Activated CD4-positive, CD25-positive, alpha-beta regulatory T cell treated with anti-CD3 and anti-CD28 coated beads, Interleukin-2, amount 50 U/mL, for 72 hours (primary cell): ENCODE data around the gene HIRA.
"Not testable (repeated sequence)": the region's sequence is repeated elsewhere in the genome, so short reads cannot be mapped to it uniquely, and the experiment has no call there.

Experiments
- DNase-seq: peaks from one replicate; pipeline ENCODE4 v3.0.0; 2021

Gene HIRA

DNA sequence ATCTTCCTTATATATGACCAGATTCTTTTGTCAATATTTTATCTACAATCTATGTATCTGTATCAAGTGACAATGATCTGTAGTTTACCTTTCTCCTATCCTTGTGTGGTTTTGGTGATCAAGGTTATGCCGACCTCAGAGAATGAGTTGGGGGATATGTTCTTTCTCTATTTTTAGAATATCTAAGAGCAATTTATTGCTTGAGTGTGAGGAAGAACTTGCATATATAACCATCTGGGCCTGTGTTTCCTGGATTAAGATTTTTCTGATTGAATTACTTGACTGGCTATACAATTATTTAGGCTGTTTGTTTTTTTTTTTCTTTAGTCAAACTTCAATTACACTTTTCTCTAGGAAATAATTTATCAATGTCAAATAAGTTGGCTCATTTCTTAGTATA lies 30.0 kb upstream of the HIRA start:
- no peak for DNase-seq

GRCh38 chr22:19460036-19460435 lies 28.5 kb upstream of the HIRA start:
- no peak for DNase-seq

GRCh38 chr22:19457828-19458428 lies 26.4 kb upstream of the HIRA start:
- DNase-seq, result no peak

GRCh38 chr22:19456541-19456940 lies 25.0 kb upstream of the HIRA start:
- DNase-seq, result no peak

DNA sequence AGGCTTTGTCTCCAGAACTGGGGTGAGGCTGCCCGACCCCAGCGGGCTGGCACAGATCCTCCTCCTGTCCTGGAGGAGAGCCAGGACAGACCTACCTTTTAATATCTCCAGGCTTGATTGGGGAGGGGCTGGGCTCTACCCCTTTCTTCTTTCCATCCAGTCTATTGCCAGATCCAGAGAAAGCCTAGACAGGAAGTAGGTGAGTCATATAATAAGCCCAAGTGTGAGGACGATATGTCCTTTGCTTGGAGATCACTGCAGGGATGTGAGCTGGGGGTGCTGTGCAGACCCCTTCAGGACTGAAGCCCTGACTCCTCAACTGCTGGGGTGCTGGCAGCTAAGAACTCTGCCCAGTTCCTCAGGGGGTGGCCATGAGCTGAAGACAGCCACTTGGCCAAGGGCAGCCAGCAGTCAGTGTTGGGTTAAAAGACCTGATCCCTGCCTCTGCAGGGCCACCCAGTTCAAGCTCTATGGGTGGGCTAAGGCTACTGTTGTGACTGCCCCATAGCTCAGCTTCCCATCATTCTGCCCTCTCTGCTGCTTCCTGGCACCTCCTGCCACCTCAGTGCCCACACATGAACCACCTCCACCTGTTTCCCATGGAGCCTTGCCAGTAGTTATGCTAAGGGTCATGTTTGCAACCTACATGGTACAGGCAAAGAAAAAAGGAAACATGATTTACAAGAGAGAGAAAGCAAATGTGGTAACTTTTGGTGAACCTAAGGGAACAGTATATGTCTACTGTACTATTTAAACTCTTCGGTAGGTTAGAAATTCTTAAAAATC lies 24.2 kb upstream of the HIRA start:
- DNase-seq, result no peak

DNA sequence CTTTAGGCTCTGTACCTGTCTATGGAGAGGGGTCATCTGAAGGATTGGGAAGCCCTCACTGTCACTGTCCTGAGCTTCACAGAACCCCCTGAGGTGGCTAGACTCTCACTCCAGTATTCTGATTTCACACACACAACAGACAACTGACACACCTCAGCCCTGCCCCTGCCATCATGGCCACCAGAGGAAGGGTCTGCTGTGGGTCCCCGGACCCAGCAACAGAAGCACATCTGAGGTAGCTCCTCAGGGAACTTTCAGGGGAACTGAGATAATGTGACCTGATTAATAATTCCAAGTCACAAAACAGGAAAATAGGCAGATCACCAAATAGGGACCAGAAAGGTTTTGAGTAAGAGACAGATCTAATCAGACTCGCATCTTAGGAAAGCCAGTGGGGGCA lies 23.5 kb upstream of the HIRA start:
- no peak for DNase-seq

DNA sequence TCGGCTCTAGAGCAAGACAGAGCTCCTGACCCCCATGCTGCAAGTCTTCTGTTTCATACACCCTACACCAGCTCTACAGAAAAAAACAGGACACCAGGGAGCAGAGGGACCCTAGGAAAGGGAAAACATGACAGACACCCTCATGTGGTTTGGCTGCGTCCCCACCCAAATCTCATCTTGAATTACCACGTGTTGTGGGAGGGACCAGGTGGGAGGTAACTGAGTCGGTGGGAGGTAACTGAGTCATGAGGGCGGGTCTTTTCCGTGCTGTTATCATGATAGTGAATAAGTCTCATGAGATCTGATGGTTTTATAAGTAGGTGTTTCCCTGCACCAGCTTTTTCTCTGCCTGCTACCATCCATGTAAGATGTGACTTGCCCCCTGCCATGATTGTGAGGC lies 22.6 kb upstream of the HIRA start:
- no peak for DNase-seq

- no peak for DNase-seq
These were observed 22.2 kb upstream of the HIRA start for GRCh38 chr22:19453718-19454117.

- DNase-seq, result no peak
These were observed 20.0 kb upstream of the HIRA start for GRCh38 chr22:19451570-19451969.

DNA sequence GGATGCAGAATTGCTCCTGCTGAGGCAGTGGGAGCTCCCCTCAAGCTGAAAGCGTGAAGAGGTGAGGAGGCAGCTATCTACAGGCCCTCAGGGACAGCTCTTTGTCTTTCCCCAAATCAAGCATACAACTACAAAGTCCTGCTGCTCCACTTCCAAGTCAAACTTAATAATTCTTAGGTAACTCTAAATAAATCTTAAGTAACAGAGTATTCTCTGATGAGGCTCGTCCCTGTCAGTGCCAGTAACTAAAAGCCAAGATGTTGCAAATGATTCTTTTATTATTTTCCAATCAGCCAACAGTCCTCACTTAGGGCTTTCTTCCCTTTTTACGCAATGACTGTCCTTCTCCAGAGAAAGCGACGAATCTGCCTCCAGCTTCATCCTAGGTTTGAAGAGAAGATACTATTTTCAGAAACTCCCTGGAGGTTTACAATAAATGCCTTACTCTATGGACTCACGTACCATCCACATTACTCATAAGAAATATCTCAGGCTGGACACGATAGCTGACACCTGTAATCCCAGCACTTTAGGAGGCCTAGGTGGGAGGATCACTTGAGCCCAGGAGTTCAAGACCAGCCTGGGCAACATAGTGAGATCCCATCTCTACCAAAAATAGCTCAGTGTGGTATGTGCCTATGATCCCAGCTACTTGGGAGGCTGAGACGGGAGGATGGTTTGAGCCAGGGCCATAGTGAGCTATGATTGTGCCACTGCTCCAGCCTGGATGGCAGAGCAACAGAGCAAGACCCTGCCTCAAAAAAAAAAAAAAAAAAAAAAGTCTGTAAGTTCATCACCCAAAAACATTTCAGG lies 19.0 kb upstream of the HIRA start:
- no peak for DNase-seq

- no peak for DNase-seq
These were observed 17.9 kb upstream of the HIRA start for GRCh38 chr22:19449422-19449767.

GRCh38 chr22:19448739-19449421 lies 17.3 kb upstream of the HIRA start:
- peak; percentile 49 for DNase-seq

DNA sequence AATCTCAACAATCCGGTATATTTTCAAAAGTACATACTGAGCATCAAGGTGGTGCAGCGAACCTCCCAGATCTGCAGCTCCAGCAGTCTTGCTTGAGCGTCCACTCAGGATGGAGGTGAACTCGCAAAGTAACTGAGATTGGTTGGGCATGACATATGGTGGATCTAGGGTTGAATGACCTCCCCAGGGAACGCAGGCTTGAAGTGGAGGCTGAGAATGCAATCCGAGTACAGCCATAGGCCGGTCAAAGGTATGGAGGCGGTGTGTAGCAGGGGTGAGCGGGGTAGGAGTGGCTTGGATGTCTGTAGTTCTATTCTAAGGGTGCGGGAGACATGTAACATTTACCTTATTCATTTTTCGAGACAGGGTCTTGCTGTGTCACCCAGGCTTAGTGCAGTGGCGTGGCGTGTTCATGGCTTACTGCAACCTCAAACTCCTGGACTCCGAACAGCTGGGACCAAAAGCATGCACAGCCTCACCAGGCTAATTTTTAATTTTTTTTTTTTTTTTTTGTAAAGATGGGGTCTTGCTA lies 16.6 kb upstream of the HIRA start:
- peak; percentile 34 for DNase-seq

DNA sequence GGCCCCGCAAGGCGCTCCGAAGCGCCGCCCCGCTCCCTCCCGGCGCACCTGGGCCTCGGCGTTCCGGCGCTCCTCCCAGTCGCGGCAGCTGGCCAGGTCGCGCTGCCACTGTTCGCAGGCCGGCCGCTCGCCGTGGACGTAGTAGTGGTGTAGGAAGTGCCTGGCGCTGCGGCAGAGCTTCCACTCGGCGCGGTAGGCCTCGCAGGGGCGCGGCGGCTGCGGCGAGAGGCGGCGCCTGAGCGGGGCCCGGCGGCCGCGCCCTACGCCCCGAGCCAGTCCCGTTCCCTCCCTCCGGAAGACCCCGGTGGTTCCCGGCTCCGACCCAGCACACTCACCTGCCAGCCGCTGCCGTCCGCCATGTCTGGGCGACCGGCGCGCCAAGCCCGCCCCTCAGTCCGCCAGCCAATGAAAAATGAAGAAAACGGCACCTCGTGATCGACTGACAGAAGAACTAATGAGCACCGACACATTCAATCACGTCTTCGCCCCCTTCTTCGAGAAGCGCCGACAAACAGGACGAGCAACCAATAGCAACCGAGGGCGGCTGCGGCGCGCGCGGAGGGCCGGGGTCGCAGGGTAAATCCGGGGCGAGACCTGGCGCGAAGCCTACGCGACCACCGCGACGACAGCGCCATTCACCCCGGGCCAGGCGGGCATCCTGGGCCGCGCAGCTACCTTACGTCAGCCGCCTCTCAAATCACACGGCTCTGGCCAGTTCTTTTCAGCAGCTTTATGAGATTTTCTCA lies 16.0 kb upstream of the HIRA start, which contains the start of gene C22orf39:
C22orf39 (minus strand) TSS at position 382 of the 746 bp plus-strand sequence; CDS start at position 359, 23 bp downstream.
- DNase-seq, result peak; percentile 84

DNA sequence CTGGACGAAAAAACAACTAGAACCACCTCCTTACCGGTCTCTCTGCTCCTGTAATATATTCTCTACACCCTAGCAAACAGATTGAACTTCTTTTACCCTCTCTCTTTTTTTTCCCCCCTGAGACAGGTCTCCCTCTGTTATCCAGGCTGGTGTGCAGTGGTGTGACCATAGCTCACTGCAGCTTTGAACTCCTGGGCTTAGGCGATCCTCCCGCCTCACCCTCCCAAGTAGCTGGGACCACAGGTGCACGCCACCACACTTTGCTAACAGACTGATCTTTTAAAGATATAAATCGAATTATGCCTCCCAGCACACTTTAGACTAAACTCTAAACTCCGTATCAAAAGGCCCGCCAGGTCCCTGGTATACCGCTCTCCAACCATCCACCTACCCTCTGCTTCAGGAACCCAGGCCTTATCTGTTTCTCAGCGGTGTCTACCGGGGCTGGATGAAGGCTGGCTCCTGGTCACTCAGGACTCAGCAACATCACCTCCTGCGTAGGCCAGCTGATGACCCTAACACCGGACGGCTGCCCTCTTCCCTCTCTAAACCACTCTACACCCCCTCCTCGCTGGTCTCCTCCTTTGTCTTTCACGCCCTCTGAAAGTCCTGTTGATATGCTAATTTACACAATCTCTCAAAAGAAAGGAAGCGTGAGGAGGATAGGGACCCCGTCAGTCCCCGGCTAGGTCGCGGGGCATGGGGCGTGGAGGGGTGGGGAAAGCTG lies 15.2 kb upstream of the HIRA start:
- DNase-seq, result no peak

DNA sequence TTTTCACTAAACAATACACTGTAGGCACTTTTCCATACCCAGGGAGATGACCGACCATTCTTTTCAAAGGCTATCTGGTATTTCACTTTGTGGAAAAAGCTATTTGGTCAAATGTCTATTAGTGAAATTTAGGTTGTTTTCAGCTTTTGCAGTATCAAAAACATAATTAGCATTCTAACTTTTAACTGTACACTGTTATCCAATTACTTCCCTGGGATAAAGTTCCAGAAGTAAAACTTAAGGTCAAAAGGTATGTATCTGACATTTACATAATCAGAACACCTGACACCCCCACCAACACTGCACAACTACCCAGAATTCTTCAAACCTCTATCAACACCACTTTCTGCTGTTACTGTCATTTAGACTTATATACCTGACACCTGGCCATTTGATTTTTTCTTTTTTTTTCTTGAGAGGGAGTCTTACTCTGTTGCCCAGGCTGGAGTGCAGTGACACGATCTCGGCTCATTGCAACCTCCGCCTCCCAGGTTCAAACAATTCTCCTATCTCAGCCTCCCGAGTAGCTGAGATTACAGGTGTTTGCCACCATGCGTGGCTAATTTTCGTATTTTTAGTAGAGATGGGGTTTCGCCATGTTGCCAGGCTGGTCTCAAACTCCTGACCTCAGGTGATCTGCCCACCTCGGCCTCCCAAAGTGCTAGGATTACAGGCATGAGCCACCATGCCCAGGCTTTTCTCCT lies 13.9 kb upstream of the HIRA start:
- not testable (repeated sequence) for DNase-seq

GRCh38 chr22:19443544-19444211 lies 12.1 kb upstream of the HIRA start:
- no peak for DNase-seq

DNA sequence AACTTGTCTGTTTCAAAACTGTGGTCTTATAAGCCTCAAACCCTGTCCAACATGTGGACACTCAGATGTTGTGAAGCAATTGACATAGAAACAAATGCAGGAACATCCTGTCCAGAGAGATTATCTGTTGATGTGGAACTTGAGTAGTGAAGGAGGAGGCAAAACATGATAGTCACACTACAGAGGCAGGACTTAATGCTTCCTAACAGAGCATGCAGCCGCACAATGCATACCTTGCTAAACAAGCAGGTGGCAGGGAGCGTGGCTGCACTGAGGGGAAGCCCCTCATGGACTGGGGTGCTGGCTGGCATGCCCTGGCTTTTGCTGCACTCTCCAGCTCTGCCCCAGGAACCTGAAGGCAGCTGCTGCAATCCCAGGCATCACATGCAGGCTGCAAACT lies 10.6 kb upstream of the HIRA start:
- DNase-seq, result no peak

- no peak for DNase-seq
These were observed 9.1 kb upstream of the HIRA start for GRCh38 chr22:19440411-19441195.
